ENCODE data around the gene KDM5C. TPM values are rescaled to one million over a fixed set of nuclear protein-coding genes. Genes with fewer than 3 reads are reported as not detected.

Gene KDM5C
- total RNA-seq, 4 donors from 2014 or later, result 99.7 to 178 (median 114) TPM

DNA sequence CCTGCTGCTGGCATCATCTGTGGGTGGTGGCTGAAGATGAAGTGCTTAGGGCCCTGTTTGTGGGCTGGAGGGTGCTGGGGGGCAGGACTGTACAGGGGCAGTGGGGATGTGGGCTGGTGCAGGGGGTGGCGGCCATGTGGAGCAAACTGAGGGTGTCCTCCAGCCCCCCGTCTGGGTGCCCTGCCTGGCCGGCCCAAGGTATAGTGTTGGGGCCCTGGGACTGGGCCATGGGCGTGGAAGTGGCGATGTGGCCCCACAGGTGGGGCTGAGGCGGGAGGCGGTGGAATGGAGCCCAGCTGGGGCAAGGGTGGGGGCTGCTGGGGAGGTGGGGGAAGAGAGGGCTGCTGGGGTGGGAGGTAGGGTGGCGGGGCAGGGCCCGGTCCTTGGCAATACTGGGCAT, 9.5 kb upstream of the KDM5C start:
- Histone ChIP-seq H3K27ac (no peak overlapping the region), H3K36me3 (no peaks in the 10 kb centered on the region), H3K4me1 (no peaks in the 10 kb centered on the region), H3K9me3 (no peaks in the 10 kb centered on the region), H3K4me3 (replicated peaks in 1 of 3) (no peak overlapping the region), H3K27me3 (no peaks in the 10 kb centered on the region)
- intact Hi-C loops (cut with DNase I), result no loop called here
- no CpG with 5 or more reads among the region's 9 CpGs for WGBS, 2 donors
- TF ChIP-seq, protein P1, sequence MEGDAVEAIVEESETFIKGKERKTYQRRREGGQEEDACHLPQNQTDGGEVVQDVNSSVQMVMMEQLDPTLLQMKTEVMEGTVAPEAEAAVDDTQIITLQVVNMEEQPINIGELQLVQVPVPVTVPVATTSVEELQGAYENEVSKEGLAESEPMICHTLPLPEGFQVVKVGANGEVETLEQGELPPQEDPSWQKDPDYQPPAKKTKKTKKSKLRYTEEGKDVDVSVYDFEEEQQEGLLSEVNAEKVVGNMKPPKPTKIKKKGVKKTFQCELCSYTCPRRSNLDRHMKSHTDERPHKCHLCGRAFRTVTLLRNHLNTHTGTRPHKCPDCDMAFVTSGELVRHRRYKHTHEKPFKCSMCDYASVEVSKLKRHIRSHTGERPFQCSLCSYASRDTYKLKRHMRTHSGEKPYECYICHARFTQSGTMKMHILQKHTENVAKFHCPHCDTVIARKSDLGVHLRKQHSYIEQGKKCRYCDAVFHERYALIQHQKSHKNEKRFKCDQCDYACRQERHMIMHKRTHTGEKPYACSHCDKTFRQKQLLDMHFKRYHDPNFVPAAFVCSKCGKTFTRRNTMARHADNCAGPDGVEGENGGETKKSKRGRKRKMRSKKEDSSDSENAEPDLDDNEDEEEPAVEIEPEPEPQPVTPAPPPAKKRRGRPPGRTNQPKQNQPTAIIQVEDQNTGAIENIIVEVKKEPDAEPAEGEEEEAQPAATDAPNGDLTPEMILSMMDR (IDR thresholded peaks at IDR 0.05), result no peak
- no peak for TF ChIP-seq POLR2A (IDR thresholded peaks at IDR 0.05)
- DNase-seq, result no peak

DNA sequence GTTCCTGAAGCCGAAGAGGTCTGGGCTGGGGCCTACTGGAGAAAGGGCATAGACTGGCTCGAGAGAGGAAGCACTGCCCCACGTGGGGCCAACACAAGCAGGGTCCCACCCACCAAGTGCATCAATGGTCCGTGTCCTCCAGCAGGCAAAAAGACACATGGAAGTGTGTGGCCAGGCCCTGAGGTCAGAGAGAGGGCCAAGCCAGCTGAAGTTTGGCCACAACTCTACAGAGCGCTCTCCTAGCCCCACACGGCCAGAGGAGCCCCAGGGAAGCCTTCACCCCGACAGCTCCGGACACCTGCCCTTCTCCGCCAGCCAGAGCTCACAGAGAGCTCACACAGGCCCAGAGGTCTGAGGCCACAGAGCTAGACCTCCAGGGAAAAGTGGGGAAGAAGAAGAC, 8.5 kb upstream of the KDM5C start:
- no peak for DNase-seq
- no peak overlapping the region for H3K4me3 ChIP-seq (replicated peaks in 1 of 3)
- no peaks in the 10 kb centered on the region for H3K4me1 ChIP-seq
- intact Hi-C loops (cut with DNase I), result no loop called here
- H3K27me3 ChIP-seq, result no peaks in the 10 kb centered on the region
- 83% methylated on average over 4 of the region's 9 CpGs; no CpG with 5 or more reads in 1 of the 2 donors for WGBS, 2 donors
- H3K27ac ChIP-seq, result no peak overlapping the region
- no peaks in the 10 kb centered on the region for H3K9me3 ChIP-seq
- TF ChIP-seq, protein P1 (IDR thresholded peaks at IDR 0.05), result no peak
- TF ChIP-seq POLR2A (IDR thresholded peaks at IDR 0.05), result no peak
- H3K36me3 ChIP-seq, result no peaks in the 10 kb centered on the region

DNA sequence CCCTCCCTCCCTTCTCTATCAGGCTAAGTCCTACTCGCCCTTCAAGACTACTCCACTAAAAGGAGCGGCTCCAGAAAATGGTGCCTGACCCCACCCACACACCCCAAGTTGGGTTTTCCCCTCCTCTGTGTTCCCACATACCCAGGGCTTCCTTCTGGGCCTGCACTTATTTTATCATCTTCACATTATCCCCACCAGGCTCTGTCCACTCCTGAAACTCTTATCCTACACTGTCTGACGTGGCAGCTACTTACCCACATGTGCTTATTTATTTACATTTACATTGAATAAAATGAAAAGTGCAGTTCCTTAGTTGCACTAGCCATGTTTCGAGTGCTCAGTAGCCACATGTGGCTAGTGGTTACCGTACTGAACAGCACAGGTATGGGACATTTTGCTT, 5.1 kb upstream of the KDM5C start:
- no peaks in the 10 kb centered on the region for H3K36me3 ChIP-seq
- H3K4me3 ChIP-seq (replicated peaks in 1 of 3), result no peak overlapping the region
- DNase-seq, result no peak
- WGBS, 2 donors, result 85 to 86% methylated on average over 5 of the region's 5 CpGs
- no peaks in the 10 kb centered on the region for H3K9me3 ChIP-seq
- no peak for TF ChIP-seq POLR2A (IDR thresholded peaks at IDR 0.05)
- TF ChIP-seq, protein P1 (IDR thresholded peaks at IDR 0.05), result no peak
- intact Hi-C loops (cut with DNase I), result no loop called here
- H3K27ac ChIP-seq, result no peak overlapping the region
- H3K4me1 ChIP-seq, result peaks cover 0 to 5% of the 10 kb centered on the region in 2 donors
- no peaks in the 10 kb centered on the region for H3K27me3 ChIP-seq

DNA sequence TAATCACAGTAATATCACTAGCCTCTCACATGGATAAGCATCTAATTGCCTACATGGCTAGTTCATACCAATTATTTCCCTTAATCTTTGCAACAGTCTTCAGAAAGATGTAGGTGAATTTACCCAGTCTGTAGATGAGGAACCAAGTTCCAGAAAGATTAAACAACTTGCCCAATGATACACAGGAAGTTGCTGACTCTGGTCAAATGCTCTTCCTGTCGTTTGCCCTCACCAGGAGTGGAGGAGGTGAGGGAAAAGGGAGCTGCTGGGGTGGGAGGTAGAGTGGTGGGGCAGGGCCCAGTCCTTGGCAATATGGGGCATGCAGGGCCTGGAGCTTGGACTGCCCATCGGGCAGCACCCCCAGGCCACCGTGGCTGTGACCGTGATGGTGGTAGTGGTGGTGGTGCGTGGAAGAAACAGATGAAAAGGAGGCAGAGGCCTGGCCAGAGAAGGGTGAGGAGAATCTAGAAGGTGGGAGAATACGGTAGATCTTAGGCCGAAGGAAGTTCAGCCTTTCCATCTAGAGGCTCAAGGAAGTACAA, 2.3 kb upstream of the KDM5C start:
- Histone ChIP-seq H3K36me3 (no peaks in the 10 kb centered on the region), H3K4me1 (peaks cover 15 to 22% of the 10 kb centered on the region in 2 donors), H3K27ac (no peak overlapping the region), H3K4me3 (replicated peaks in 1 of 3) (no peak overlapping the region), H3K9me3 (no peaks in the 10 kb centered on the region), H3K27me3 (no peaks in the 10 kb centered on the region)
- TF ChIP-seq, protein P1 (IDR thresholded peaks at IDR 0.05), result no peak
- no peak for TF ChIP-seq POLR2A (IDR thresholded peaks at IDR 0.05)
- intact Hi-C loops (cut with DNase I), result loop anchor here (10.0 kb wide), 2 partner anchors 152 to 198 kb away; partner anchors contain the start of genes RIBC1 and SMC1A
- whole genome bisulfite sequencing, 2 donors, result 76 to 79% methylated on average over 7 of the region's 7 CpGs
- no peak for DNase-seq

DNA sequence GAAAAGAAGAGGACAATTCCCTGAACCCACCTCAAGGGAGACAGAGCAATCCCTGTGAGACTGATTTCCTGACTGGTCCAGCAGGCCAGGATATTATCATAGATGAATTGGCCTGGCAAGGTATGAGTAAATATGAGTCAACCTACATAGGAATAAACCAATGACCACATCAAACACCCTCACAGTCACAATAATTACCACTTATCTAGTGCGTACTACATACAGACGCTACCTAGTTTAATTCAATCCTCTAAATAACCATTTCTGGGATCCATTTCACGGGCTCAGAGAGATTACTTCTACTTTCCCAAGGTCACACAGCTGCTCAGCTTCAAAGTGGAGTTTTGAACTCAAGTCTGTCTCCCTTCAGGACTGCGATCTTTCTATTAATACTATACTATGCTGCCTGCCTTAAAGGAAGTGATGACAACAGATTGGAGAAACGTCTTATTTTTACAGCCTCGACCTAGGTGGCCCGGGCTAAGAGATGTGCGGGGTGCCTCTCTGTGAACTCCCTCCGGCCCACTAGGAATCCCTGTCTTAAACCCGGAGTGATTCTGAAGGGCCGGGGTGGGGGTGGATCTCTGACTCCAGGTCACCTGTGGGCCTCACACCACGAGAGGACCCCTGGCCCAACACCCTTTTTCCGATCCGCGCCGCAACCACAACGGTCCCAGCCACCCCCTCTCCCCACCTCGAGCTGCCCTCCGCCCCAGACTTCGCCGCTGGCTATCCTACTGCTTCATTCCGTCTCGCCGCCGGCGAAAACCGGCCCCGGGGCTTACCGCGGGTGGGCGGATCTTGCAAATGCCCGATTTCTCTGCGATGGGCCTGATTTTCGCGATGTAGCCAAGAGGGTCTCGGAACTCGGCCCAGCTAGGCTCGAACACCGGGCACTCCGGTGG, 800 bp downstream of the KDM5C start:
- Histone ChIP-seq H3K27me3 (no peaks in the 10 kb centered on the region), H3K4me3 (replicated peaks in 1 of 3) (peak overlapping the region; percentile 59 to 79 (median 64)), H3K27ac (peak overlapping the region; percentile 83 to 94 (median 84)), H3K4me1 (peaks cover 23 to 29% of the 10 kb centered on the region in 2 donors), H3K9me3 (no peaks in the 10 kb centered on the region), H3K36me3 (peaks cover 4 to 12% of the 10 kb centered on the region in 2 donors)
- WGBS, 2 donors, result 0 to 2% methylated on average over 6 to 9 of the region's 40 CpGs
- no peak for TF ChIP-seq POLR2A (IDR thresholded peaks at IDR 0.05)
- TF ChIP-seq, protein P1 (IDR thresholded peaks at IDR 0.05), result no peak
- peak; percentile 1 to 3 for DNase-seq
- intact Hi-C loops (cut with DNase I), result loop anchor here (10.0 kb wide), 2 partner anchors 149 to 201 kb away; partner anchors contain the start of genes RIBC1 and SMC1A

Measured in thyroid gland (tissue), 4 donors.